ENCODE results near the gene MUC4.

MUC4 gene

GRCh38 chr3:195698325-195698646, 113.4 kb downstream of the MUC4 start:
- H3F3A ChIP-seq (ENCODE audit: low read depth), result peaks cover 5% of the 10 kb centered on the region; the same call in 1 of the 2 replicates
- no peaks in the 10 kb centered on the region for H3K79me2 ChIP-seq (ENCODE audit: insufficient read depth, low read length)
- H3K9ac ChIP-seq (ENCODE audit: low read depth, low read length, poor library complexity, severe bottlenecking), result no peak overlapping the region
- no peak overlapping the region for H3K4me2 ChIP-seq (ENCODE audit: low read depth, low read length, poor library complexity, severe bottlenecking)
- H3K27me3 ChIP-seq (ENCODE audit: insufficient read depth, low read length, poor library complexity, severe bottlenecking), result no peaks in the 10 kb centered on the region
- peaks cover 14% of the 10 kb centered on the region; the same call in 1 of the 2 replicates for H3K36me3 ChIP-seq (ENCODE audit: insufficient read depth, low read length)
- no peaks in the 10 kb centered on the region for H3K4me1 ChIP-seq (ENCODE audit: insufficient read depth, low read length, poor library complexity, severe bottlenecking)
- no peaks in the 10 kb centered on the region for H3K9me3 ChIP-seq (ENCODE audit: insufficient read depth, low read depth, low read length)
- H3K4me3 ChIP-seq (ENCODE audit: low read length, poor library complexity, severe bottlenecking), result no peak overlapping the region
- TF ChIP-seq EZH2phosphoT487 (IDR thresholded peaks at IDR 0.05; ENCODE audit: borderline replicate concordance) (no peak), CTCF (conservative IDR thresholded peaks at IDR 0.05; ENCODE audit: low read length) (no peak)
- no peak overlapping the region for H2AFZ ChIP-seq (ENCODE audit: low read length)
- no peaks in the 10 kb centered on the region for H3K9me2 ChIP-seq (replicated peaks; ENCODE audit: low read depth, low read length)
- H4K20me1 ChIP-seq (ENCODE audit: insufficient read depth, low read length, poor library complexity, severe bottlenecking), result peaks cover 11% of the 10 kb centered on the region

- Histone ChIP-seq H3K4me3 (ENCODE audit: low read length, poor library complexity, severe bottlenecking) (no peak overlapping the region), H3F3A (ENCODE audit: low read depth) (peaks cover 5% of the 10 kb centered on the region; the same call in 1 of the 2 replicates), H2AFZ (ENCODE audit: low read length) (no peak overlapping the region), H3K79me2 (ENCODE audit: insufficient read depth, low read length) (no peaks in the 10 kb centered on the region), H3K27me3 (ENCODE audit: insufficient read depth, low read length, poor library complexity, severe bottlenecking) (no peaks in the 10 kb centered on the region), H3K4me1 (ENCODE audit: insufficient read depth, low read length, poor library complexity, severe bottlenecking) (no peaks in the 10 kb centered on the region), H4K20me1 (ENCODE audit: insufficient read depth, low read length, poor library complexity, severe bottlenecking) (peaks cover 11% of the 10 kb centered on the region), H3K9me3 (ENCODE audit: insufficient read depth, low read depth, low read length) (no peaks in the 10 kb centered on the region), H3K36me3 (ENCODE audit: insufficient read depth, low read length) (peaks cover 16% of the 10 kb centered on the region; the same call in 1 of the 2 replicates), H3K9ac (ENCODE audit: low read depth, low read length, poor library complexity, severe bottlenecking) (no peak overlapping the region), H3K9me2 (replicated peaks; ENCODE audit: low read depth, low read length) (no peaks in the 10 kb centered on the region), H3K4me2 (ENCODE audit: low read depth, low read length, poor library complexity, severe bottlenecking) (no peak overlapping the region)
- no peak for TF ChIP-seq EZH2phosphoT487 (IDR thresholded peaks at IDR 0.05; ENCODE audit: borderline replicate concordance)
- TF ChIP-seq CTCF (conservative IDR thresholded peaks at IDR 0.05; ENCODE audit: low read length), result no peak
Observed at GRCh38 chr3:195697582-195698324, 114.0 kb downstream of the MUC4 start.
